Esophagus mucosa (tissue), 1 donor: ENCODE measurements around the gene ROR1. TPM values are rescaled to one million over a fixed set of nuclear protein-coding genes. Genes with fewer than 3 reads are reported as not detected.
A peak's percentile ranks its signal among the peaks of the same experiment; 100 is the strongest.

ENCODE experiments used
- ATAC-seq: fragments of 200-7000 bp; cut with Tn5 transposase; one replicate; pipeline ENCODE4 v1.9.1; 2020
- total RNA-seq: library from RNA; stranded (reverse); gene quantifications from one replicate; pipeline ENCODE4 v1.2.4, GENCODE V29; 2023
- donor health status: DM: yes; HTN: yes; CAD: no.

ROR1 gene
- total RNA-seq, 1 donor from 2014 or later, result 4.4 TPM

- ATAC-seq, result no peak
These were observed 262.7 kb downstream of the ROR1 start for GRCh38 chr1:64036549-64036948.

- no peak for ATAC-seq
These were observed 264.3 kb downstream of the ROR1 start for GRCh38 chr1:64038119-64038518.

DNA sequence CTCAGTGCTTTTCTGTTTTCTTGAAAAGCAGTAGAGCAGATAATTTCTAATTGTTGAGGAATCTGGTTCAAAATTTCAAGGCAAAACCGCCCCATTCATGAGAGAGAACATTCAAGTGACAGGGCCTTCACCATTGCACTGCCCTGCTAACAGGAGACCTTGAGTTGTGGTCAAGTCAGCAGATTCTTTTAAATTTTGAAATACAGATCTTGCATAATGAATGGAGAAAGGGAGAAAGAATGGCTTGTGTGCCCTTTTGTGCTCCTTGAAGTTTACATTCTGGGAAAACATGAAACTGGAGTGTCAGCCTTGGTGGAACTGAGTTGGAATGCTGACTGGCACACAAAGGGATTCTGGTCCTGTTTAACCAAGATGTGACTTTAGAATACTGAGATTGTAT, 265.1 kb downstream of the ROR1 start:
- ATAC-seq, result no peak

- peak; percentile 76 for ATAC-seq
These were observed 265.6 kb downstream of the ROR1 start for GRCh38 chr1:64039390-64039926.

GRCh38 chr1:64041371-64042131, 267.7 kb downstream of the ROR1 start:
- no peak for ATAC-seq

DNA sequence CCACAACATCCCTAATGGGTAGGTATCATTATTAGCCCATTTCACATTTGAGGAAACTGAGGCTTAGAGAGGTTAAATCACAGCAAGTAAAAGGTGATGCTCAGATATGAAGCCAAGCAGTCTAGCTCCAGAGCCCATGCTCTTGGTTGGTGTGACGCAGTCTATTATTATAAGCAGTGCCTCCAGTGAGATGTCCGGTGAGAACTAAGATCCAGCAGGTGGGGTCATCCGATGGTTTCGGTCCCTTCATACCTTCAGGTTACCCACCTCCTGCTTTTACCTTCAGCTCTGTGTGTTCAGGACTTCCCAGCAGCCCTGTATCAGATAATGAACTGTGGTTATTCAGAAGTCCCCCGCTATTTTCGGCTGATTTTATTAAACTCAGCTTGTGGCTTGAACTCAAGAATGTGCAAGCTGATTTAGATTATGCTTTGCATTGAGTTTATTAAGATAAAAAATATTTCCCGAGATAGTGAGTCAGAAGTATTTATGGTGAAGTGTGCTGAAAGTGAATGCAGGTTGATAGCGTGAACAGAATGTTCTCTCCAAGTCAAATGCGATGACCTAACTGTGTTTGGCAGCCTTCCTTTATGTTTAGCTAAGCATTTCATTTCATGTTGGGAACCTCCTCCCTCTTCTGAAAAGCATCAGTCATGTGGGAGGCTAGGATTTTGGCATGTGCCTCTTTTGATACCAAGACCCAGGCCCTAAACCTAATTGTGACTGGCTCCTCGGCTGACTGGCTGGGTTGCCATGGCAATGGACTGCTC, 268.7 kb downstream of the ROR1 start:
- ATAC-seq, result peak; percentile 72

DNA sequence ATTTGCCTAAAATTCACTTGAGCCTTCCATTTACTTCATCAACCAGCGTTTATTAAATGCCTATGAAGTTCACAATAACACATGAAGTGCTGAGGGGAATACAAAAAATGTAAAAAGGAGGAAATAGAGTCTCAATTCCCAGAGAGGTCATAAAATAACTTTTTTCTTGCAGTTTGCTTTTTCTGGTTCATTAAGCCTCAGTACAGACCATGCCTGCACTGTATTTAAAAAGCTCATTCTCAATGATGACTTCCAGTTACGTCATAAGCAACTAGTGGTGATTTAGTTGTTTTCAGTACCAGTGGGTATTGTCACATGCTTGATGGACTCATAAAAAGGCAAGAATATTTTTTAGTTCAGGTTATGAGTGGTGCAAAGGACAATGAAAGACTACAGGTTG, 269.5 kb downstream of the ROR1 start:
- ATAC-seq, result no peak

DNA sequence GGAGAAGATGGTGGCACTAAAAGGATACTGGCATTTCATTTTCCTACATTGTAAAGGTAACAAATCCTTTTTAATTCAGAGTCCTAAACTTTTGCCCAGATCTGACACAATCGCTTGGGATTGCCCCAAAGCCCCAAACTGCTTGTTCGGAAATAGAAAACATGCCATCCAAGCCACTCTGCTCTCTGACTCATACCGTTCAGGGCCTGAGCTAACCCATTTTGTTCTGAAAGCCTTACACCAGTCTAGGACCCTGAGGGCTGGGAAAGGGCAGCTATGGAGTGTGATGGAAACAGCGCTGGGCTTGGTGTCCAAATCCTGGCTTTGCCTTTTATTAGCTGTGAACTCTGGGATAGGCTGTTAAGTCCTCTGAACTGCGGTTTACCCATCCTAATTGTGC, 270.2 kb downstream of the ROR1 start:
- ATAC-seq, result no peak

DNA sequence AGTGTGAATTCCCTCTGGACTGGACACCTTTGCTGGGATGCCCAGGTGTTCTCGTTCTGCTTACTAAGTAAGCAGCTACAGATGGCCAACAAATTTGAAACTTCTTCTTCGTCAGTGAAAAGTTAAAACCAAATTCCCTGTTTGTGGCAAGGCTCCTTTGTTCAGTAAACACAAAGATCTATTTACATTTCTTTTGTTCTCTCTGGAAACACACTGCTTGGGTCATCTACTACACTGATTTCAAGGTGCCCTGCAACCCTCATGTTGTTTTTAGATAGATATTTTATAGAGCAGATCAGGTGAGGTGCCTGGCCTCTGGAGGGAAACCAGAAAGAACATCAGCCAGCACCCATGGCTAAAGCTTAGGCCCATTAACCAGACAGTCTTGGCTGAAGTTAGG, 272.4 kb downstream of the ROR1 start:
- no peak for ATAC-seq

GRCh38 chr1:64046891-64047290, 273.1 kb downstream of the ROR1 start:
- no peak for ATAC-seq

DNA sequence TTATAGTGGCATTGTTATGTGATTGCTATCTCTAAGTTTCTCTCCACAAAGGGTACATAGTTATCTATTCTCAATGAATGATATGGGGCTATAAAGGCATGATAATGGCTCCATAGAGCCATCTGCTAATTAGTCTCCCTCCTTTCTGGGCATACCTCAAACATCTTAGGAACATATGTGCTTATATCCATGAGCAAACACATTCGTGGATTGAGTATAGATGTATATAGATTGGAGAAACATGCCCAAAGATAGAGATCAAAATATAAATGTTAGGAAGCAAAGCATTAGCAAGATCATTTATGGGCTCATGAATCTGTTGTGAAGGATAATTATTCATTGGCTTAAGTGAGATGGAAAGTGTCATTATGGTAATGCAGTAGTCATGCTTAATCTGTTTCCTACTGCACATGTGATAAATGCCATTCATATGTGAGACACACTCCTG, 273.8 kb downstream of the ROR1 start:
- no peak for ATAC-seq

DNA sequence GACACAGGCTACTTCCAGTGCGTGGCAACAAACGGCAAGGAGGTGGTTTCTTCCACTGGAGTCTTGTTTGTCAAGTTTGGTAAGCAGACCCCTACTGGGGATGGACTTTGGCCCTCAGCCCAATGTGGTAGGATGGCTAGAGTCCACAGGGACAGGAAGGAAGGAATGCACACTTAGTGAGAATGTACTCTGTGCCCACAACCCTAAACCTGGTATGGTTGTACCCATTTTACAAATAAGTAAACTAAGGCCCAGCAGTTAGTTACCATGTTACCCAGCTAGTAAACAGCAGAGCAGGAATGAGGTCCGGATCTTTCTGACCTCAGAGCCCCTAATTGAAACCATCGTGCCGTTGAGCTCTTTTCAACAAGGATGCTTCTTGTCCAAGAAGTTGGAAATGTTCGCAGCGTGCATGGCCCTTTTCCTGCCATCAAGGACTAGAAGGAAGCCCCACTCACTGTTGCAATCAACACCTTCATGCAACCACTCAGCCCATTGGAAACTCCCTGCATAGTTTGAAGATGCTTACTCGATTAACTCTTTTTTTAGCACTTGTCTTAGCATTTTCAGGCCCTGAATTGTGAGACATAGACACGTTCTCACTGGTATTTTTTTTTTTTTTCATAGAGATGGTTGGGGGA, 276.2 kb downstream of the ROR1 start:
- no peak for ATAC-seq

DNA sequence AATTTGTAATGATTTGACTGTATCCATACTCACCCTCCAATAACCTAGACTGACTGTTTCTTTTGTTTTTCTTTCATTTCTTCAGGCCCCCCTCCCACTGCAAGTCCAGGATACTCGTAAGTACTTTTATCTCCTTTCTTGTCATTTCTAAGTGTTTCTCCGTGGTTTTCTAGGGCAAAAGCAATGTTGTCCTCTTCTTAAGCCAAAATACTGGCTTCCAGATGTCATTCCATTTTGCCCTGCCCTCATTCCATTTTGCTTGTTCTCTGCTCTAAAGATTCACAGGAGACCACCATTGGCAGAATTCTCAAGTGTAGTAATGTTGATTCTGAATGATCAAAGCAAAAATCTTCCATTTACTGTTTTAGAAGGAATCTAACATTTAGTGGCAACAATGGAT, 276.8 kb downstream of the ROR1 start:
- ATAC-seq, result no peak

- no peak for ATAC-seq
These were observed 278.0 kb downstream of the ROR1 start for GRCh38 chr1:64051796-64052195.

- ATAC-seq, result no peak
These were observed 279.0 kb downstream of the ROR1 start for GRCh38 chr1:64052777-64053176.

- ATAC-seq, result no peak
These were observed 281.5 kb downstream of the ROR1 start for GRCh38 chr1:64055310-64055709.

DNA sequence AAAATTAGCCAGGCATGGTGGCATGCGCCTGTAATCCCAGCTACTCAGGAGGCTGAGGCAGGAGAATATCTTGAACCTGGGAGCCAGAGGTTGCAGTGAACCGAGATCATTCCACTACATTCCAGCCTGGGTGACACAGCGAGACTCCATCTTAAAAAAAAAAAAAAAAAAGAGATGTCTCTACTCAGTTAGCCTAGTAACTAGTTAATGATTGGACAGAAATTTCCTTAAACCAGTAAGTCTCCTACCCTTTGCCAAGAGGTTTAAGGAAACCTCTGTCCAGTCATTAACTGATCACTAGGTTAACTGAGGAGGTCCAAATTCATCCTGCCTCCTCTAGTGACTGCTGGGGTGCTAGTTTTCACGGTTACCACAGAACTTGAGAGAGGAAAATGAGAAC, 285.7 kb downstream of the ROR1 start:
- ATAC-seq, result no peak

GRCh38 chr1:64060611-64061302, 286.9 kb downstream of the ROR1 start:
- ATAC-seq, result no peak

GRCh38 chr1:64061430-64062104, 287.8 kb downstream of the ROR1 start:
- ATAC-seq, result no peak

DNA sequence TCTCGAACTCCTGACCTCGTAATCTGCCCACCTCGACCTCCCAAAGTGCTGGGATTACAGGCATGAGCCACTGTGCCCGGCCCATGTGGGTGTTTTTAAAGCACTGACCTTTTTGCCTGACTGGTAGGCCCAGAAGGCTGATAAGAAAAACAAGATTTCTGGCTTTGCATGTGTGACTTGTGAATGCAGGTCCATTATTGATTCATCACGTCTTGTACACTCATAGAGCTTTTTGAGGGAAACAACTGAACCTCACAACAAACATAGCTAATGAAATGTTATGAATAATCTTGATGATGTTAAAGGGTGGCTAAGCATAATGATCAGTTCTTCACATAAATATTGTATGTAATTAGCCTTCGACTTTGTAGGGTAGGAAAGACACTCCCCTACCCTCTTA, 288.7 kb downstream of the ROR1 start:
- ATAC-seq, result no peak

- ATAC-seq, result no peak
These were observed 289.2 kb downstream of the ROR1 start for GRCh38 chr1:64062941-64063581.

DNA sequence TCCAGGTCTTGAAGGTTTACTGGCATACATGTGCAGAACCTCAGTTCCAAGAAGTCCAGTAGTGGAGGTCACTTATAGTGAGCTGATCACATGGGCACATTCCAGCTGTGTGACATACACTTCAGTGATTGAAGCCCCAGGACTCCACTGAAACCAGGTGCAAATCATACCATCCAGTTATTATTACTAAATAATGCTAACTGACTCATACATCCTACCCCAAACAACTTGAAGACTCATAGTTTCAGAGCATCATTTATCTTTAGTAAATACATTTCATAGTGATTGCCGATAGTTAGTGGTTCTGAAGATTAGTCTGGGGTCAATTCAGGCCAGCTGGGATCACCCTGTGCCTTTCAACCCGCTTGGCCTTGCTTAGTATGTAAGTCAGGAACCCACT, 291.8 kb downstream of the ROR1 start:
- no peak for ATAC-seq
